HepG2 (cell line): Measurements from ENCODE around the gene FGF21. TPM values are rescaled to one million over a fixed set of nuclear protein-coding genes. Genes with fewer than 3 reads are reported as not detected.

Experiments used
- ATAC-seq: fragments of 200-7000 bp; cut with Tn5 transposase; 3 replicates; pipeline ENCODE4 v1.9.1; 2020; ENCODE audit warnings: mild to moderate bottlenecking, moderate library complexity
- BruUV-seq: library from RNA; stranded (reverse); fragments of 400-500 nt; replicated peaks from 2 replicates; lab custom pipeline; 2021; lab: Mats Ljungman, UMichigan
- CTCF ChIA-PET: fragments of 300-600 bp; formaldehyde crosslinking; extraction: SDS; loops from one replicate; lab custom pipeline; 2021; ENCODE audit warnings: low total read pairs, inconsistent platforms, low intra/inter-chr PET ratio; lab: Yijun Ruan, JAX
- POLR2A ChIA-PET: fragments of 350-600 bp; sonication (Branson Sonifier 250); formaldehyde crosslinking; loops from one replicate; lab custom pipeline; 2020; ENCODE audit warnings: antibody characterized with exemption, inconsistent platforms; lab: Yijun Ruan, JAX
- DNase-seq: peaks from one replicate; pipeline ENCODE4 v3.0.0-alpha.2; 2015; ENCODE audit warnings: low spot score
- FAIRE-seq: peaks from 3 replicates; lab custom pipeline; 2011; peaks lifted over from hg19 to GRCh38; lab: Jason Lieb, UNC
- H2AFZ ChIP-seq: one replicate; pipeline ENCODE4 v1.6.1; 2011; ENCODE audit warnings: low read length, inconsistent platforms
- H3K27ac ChIP-seq: fragments of 300-600 bp; 3 replicates; pipeline ENCODE4 v1.8.0; 2011; ENCODE audit warnings: mixed run types, mild to moderate bottlenecking, mixed read lengths, low read length, inconsistent platforms; ENCODE audit not compliant: insufficient read depth; ENCODE audit errors: extremely low read length
- H3K27me3 ChIP-seq, 2 experiments: fragments of 200-600 bp in 1 of 2; 2 replicates in 1 of 2; 3 replicates in 1 of 2; pipeline versions ENCODE4 v1.6.0 to v1.8.0; 2011; ENCODE audit warnings: low read length in 2 of 2, mild to moderate bottlenecking in 2 of 2, moderate library complexity in 2 of 2, inconsistent platforms in 1 of 2; ENCODE audit not compliant: insufficient read depth in 2 of 2, control insufficient read depth in 1 of 2
- H3K36me3 ChIP-seq, 2 experiments: fragments of 200-600 bp in 1 of 2; replicated peaks in 1 of 2; 2 replicates in 1 of 2; 3 replicates in 1 of 2; pipeline versions ENCODE4 v1.5.1 to v1.8.0; 2011; ENCODE audit warnings: low read length in 2 of 2, inconsistent platforms in 1 of 2; ENCODE audit not compliant: insufficient read depth in 2 of 2, control insufficient read depth in 1 of 2
- H3K4me1 ChIP-seq: 2 replicates; pipeline ENCODE4 v1.5.1; 2012; ENCODE audit warnings: low read length, inconsistent platforms; ENCODE audit not compliant: insufficient read depth
- H3K4me2 ChIP-seq: 2 replicates; pipeline ENCODE4 v1.6.0; 2011; ENCODE audit warnings: low read depth, low read length, inconsistent platforms
- H3K4me3 ChIP-seq, 3 experiments: fragments of 200-600 bp in 1 of 3; sonication (generic), shearing (Covaris generic) in 1 of 3; replicated peaks in 1 of 3; 2 replicates each; pipeline ENCODE4 v1.5.1; 2011 to 2016; ENCODE audit warnings: low read length in 3 of 3, inconsistent platforms in 2 of 3, low read depth in 2 of 3, mild to moderate bottlenecking in 2 of 3, control low read depth in 1 of 3, mixed read lengths in 1 of 3; ENCODE audit not compliant: insufficient read depth in 1 of 3
- H3K79me2 ChIP-seq: one replicate; pipeline ENCODE4 v1.6.1; 2011; ENCODE audit warnings: low read length, inconsistent platforms; ENCODE audit not compliant: insufficient read depth
- H3K9ac ChIP-seq: 2 replicates; pipeline ENCODE4 v1.6.0; 2011; ENCODE audit warnings: mild to moderate bottlenecking, low read depth, low read length, inconsistent platforms; ENCODE audit not compliant: insufficient read depth
- H3K9me3 ChIP-seq: 2 replicates; pipeline ENCODE4 v1.5.1; 2012; ENCODE audit warnings: mild to moderate bottlenecking, low read length
- H4K20me1 ChIP-seq: 2 replicates; pipeline ENCODE4 v1.6.0; 2011; ENCODE audit warnings: inconsistent platforms, mild to moderate bottlenecking, low read length, moderate library complexity; ENCODE audit not compliant: insufficient read depth
- CHCHD3 ChIP-seq: sonication (generic); formaldehyde crosslinking; IDR thresholded peaks from 2 replicates; pipeline ENCODE4 v1.8.0; 2022; ENCODE audit warnings: mild to moderate bottlenecking, missing genetic modification reagents, moderate library complexity
- IKZF1 ChIP-seq: fragments of 450-650 bp; IDR thresholded peaks from 2 replicates; pipeline ENCODE4 v1.7.1; 2016
- JUNB ChIP-seq: sonication (generic); formaldehyde crosslinking; IDR thresholded peaks from 2 replicates; pipeline ENCODE4 v1.8.0; 2022; ENCODE audit warnings: missing genetic modification reagents, mild to moderate bottlenecking, borderline replicate concordance
- MLXIP ChIP-seq: sonication (generic); formaldehyde crosslinking; IDR thresholded peaks from 2 replicates; pipeline ENCODE4 v1.9.0; 2021; ENCODE audit warnings: missing genetic modification reagents, borderline replicate concordance
- NFE2 ChIP-seq: sonication (generic); formaldehyde crosslinking; IDR thresholded peaks from 2 replicates; pipeline ENCODE4 v1.4.0; 2020; ENCODE audit warnings: missing genetic modification reagents
- THAP11 ChIP-seq: IDR thresholded peaks from 2 replicates; pipeline ENCODE4 v1.6.1; 2016; ENCODE audit warnings: missing biosample characterization, missing genetic modification reagents
- YY1 ChIP-seq: IDR thresholded peaks from 2 replicates; pipeline ENCODE4 v1.6.1; 2011; ENCODE audit warnings: low read length, low read depth, moderate library complexity, mild to moderate bottlenecking; ENCODE audit not compliant: insufficient read depth, insufficient replicate concordance
- ZNF562 ChIP-seq: sonication (generic); formaldehyde crosslinking; IDR thresholded peaks from 2 replicates; pipeline ENCODE4 v1.8.0; 2022; ENCODE audit warnings: missing genetic modification reagents, borderline replicate concordance
- ZNF597 ChIP-seq: sonication (generic); formaldehyde crosslinking; IDR thresholded peaks from 2 replicates; pipeline ENCODE4 v1.5.0; 2020; ENCODE audit warnings: missing genetic modification reagents
- WGBS: methylation state at CpG from one replicate; pipeline ENCODE4 v1.1.6; 2017; ENCODE audit warnings: low lambda C conversion rate; 5-methylcytosine and 5-hydroxymethylcytosine counted together
- in situ Hi-C: cut with HindIII; loops from 2 replicates; pipeline ENCODE4 v1.10.0; 2017; ENCODE audit warnings: low pct_unique_long_range_greater_than_20kb; ENCODE audit not compliant: extremely low pct_ligation_motif_present
- intact Hi-C: fragments of 100-400 bp; cut with micrococcal nuclease; formaldehyde crosslinking; loops from one replicate; pipeline ENCODE4 v1.10.0; 2022; ENCODE audit not compliant: unreplicated experiment
- polyA plus RNA-seq, 8 experiments: library from polyadenylated mRNA; depleted of rRNA in 3 of 8; stranded (reverse) in 7 of 8; unstranded in 1 of 8; fragments of >200 nt; fragmentation: Illumina TruSeq in 4 of 8; extraction: Trizol in 4 of 8; gene quantifications; 2 replicates each; pipeline versions ENCODE4 v1.2.1 to v1.2.3, GENCODE V29; 2011 to 2016; ENCODE audit warnings: low read depth in 4 of 8, missing spikeins in 1 of 8, mixed read lengths in 1 of 8; ENCODE audit not compliant: insufficient read depth in 1 of 8
- total RNA-seq, 5 experiments: library from RNA; depleted of rRNA; stranded (reverse); fragments of >200 nt; fragmentation: Illumina TruSeq; extraction: Trizol; gene quantifications; 2 replicates each; pipeline ENCODE4 v1.2.3, GENCODE V29; 2016; ENCODE audit warnings: low read depth in 1 of 5
- TF ChIP-seq, protein P1 (sequence below): sonication (generic); formaldehyde crosslinking; IDR thresholded peaks from 2 replicates; pipeline ENCODE4 v1.8.0; 2022; ENCODE audit warnings: low read depth, missing genetic modification reagents
- TF ChIP-seq, protein P2 (sequence below): sonication (generic); formaldehyde crosslinking; IDR thresholded peaks from 2 replicates; pipeline ENCODE4 v1.8.0; 2022; ENCODE audit warnings: mild to moderate bottlenecking, missing genetic modification reagents, moderate library complexity

FGF21 gene
- total and polyA plus RNA-seq, 2 of the 13 experiments (the other 11 are each of a cell fraction or from before 2014, with no cell fraction given): 0.17 TPM; not detected in 1

GRCh38 chr19:48734625-48735024 is 20.7 kb upstream of the FGF21 start:
- H3K79me2 ChIP-seq: no peaks in the 10 kb centered on the region
- no peaks in the 10 kb centered on the region for H3K36me3 ChIP-seq
- ChIA-PET CTCF (no interaction called here), POLR2A (no interaction called here)
- no peak for DNase-seq
- H3K4me2 ChIP-seq: no peak overlapping the region
- no TSS peak for BruUV-seq
- no peaks in the 10 kb centered on the region for H4K20me1 ChIP-seq
- intact Hi-C loops (no loop called here), in situ Hi-C loops (no loop called here)
- TF ChIP-seq, protein P1, sequence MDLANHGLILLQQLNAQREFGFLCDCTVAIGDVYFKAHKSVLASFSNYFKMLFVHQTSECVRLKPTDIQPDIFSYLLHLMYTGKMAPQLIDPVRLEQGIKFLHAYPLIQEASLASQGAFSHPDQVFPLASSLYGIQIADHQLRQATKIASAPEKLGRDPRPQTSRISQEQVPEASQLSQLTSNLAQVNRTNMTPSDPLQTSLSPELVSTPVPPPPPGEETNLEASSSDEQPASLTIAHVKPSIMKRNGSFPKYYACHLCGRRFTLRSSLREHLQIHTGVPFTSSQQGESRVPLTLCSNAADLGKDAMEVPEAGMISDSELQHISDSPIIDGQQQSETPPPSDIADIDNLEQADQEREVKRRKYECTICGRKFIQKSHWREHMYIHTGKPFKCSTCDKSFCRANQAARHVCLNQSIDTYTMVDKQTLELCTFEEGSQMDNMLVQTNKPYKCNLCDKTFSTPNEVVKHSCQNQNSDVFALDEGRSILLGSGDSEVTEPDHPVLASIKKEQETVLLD: no peak
- TF ChIP-seq IKZF1: no peak
- no peak for TF ChIP-seq THAP11 (CRISPR knock-in tag)
- no peak for TF ChIP-seq JUNB
- TF ChIP-seq CHCHD3 (CRISPR knock-in tag): no peak
- TF ChIP-seq, protein P2, sequence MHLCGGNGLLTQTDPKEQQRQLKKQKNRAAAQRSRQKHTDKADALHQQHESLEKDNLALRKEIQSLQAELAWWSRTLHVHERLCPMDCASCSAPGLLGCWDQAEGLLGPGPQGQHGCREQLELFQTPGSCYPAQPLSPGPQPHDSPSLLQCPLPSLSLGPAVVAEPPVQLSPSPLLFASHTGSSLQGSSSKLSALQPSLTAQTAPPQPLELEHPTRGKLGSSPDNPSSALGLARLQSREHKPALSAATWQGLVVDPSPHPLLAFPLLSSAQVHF (CRISPR knock-in tag): no peak
- TF ChIP-seq ZNF562 (CRISPR knock-in tag): no peak
- no peak for TF ChIP-seq YY1
- TF ChIP-seq MLXIP (CRISPR knock-in tag): no peak
- no peak for TF ChIP-seq NFE2 (CRISPR knock-in tag)
- TF ChIP-seq ZNF597: no peak
- TF ChIP-seq, all 625 proteins: peak for 0
- no peak overlapping the region for H3K4me3 ChIP-seq
- no peak overlapping the region for H3K9ac ChIP-seq
- no peak for FAIRE-seq
- H3K27ac ChIP-seq: no peak overlapping the region
- no peaks in the 10 kb centered on the region for H3K27me3 ChIP-seq
- peaks cover 19% of the 10 kb centered on the region for H3K4me1 ChIP-seq
- WGBS: 98% methylated on average over 6 of the region's 9 CpGs
- ATAC-seq: no peak
- H3K9me3 ChIP-seq: no peaks in the 10 kb centered on the region
- no peak overlapping the region for H2AFZ ChIP-seq
